K562 (cell line): ENCODE data around the gene ORC3. TPM values are rescaled to one million over a fixed set of nuclear protein-coding genes. Genes with fewer than 3 reads are reported as not detected.
A peak's percentile ranks its signal among the peaks of the same experiment; 100 is the strongest.
"Not testable (repeated sequence)": the region's sequence is repeated elsewhere in the genome, so short reads cannot be mapped to it uniquely, and the experiment has no call there.

Experiments used
- ATAC-seq: fragments of 200-7000 bp; cut with Tn5 transposase; 3 replicates; pipeline ENCODE4 v1.9.1; 2020; ENCODE audit warnings: moderate library complexity
- BruUV-seq: library from RNA; stranded (reverse); fragments of 400-500 nt; replicated peaks from 2 replicates; lab custom pipeline; 2021; lab: Mats Ljungman, UMichigan
- CTCF ChIA-PET: fragments of 300-600 bp; formaldehyde crosslinking; extraction: SDS; loops from one replicate; lab custom pipeline; 2021; ENCODE audit warnings: low intra/inter-chr PET ratio; lab: Yijun Ruan, JAX
- POLR2A ChIA-PET: fragments of 300-600, 350-650 bp; sonication (Branson Sonifier 250); formaldehyde crosslinking; extraction: SDS; loops from one replicate; lab custom pipeline; 2021; ENCODE audit warnings: antibody characterized with exemption, inconsistent platforms; lab: Yijun Ruan, JAX
- DNase-seq, 4 experiments: peaks; one replicate each; pipeline versions ENCODE4 v3.0.0 to v3.0.0-alpha.2; 2011 to 2018; ENCODE audit warnings: low spot score in 3 of 4, mixed read lengths in 3 of 4; ENCODE audit errors: extremely low read depth in 1 of 4
- FAIRE-seq: peaks from 2 replicates; lab custom pipeline; 2011; peaks lifted over from hg19 to GRCh38; lab: Jason Lieb, UNC
- H2AFZ ChIP-seq: 2 replicates; pipeline ENCODE4 v1.6.0; 2011; ENCODE audit warnings: low read depth, low read length, control low read depth, inconsistent platforms
- H3K27ac ChIP-seq: fragments of 200-600 bp; 3 replicates; pipeline ENCODE4 v1.8.0; 2011; ENCODE audit warnings: low read depth, mild to moderate bottlenecking, control low read depth, inconsistent platforms, low read length, moderate library complexity, mixed read lengths; ENCODE audit errors: extremely low read depth
- H3K27me3 ChIP-seq, 2 experiments: fragments of 300-600 bp in 1 of 2; 2 replicates in 1 of 2; 3 replicates in 1 of 2; pipeline versions ENCODE4 v1.6.0 to v1.8.0; 2011; ENCODE audit warnings: inconsistent platforms in 2 of 2, low read length in 2 of 2, mild to moderate bottlenecking in 1 of 2, mixed read lengths in 1 of 2, moderate library complexity in 1 of 2; ENCODE audit not compliant: control insufficient read depth in 2 of 2, insufficient read depth in 2 of 2
- H3K36me3 ChIP-seq: fragments of 300-600 bp; 3 replicates; pipeline ENCODE4 v1.8.0; 2011; ENCODE audit warnings: mild to moderate bottlenecking, low read length, inconsistent platforms; ENCODE audit not compliant: control insufficient read depth, insufficient read depth
- H3K4me1 ChIP-seq, 2 experiments: fragments of 200-600 bp in 1 of 2; replicated peaks in 1 of 2; 2 replicates in 1 of 2; 3 replicates in 1 of 2; pipeline versions ENCODE4 v1.5.1 to v1.8.0; 2011; ENCODE audit warnings: inconsistent platforms in 2 of 2, low read length in 2 of 2, mild to moderate bottlenecking in 1 of 2, mixed read lengths in 1 of 2, moderate library complexity in 1 of 2; ENCODE audit not compliant: control insufficient read depth in 2 of 2, insufficient read depth in 2 of 2
- H3K4me2 ChIP-seq: 2 replicates; pipeline ENCODE4 v1.6.1; 2011; ENCODE audit warnings: low read length, control low read depth, inconsistent platforms, mixed read lengths; ENCODE audit not compliant: insufficient read depth
- H3K4me3 ChIP-seq: fragments of 200-600 bp; sonication (generic), shearing (Covaris generic); 2 replicates; pipeline ENCODE4 v1.5.1; 2016; ENCODE audit warnings: control low read depth, inconsistent platforms
- H3K79me2 ChIP-seq: fragments of 200-600 bp; 3 replicates; pipeline ENCODE4 v1.8.0; 2011; ENCODE audit warnings: low read length, inconsistent platforms; ENCODE audit not compliant: control insufficient read depth, insufficient read depth
- H3K9ac ChIP-seq, 2 experiments: 2 replicates each; pipeline versions ENCODE4 v1.6.0 to v1.6.1; 2011; ENCODE audit warnings: low read depth in 2 of 2, low read length in 2 of 2, control low read depth in 1 of 2, inconsistent platforms in 1 of 2, mild to moderate bottlenecking in 1 of 2, mixed read lengths in 1 of 2; ENCODE audit not compliant: insufficient read depth in 1 of 2
- H3K9me1 ChIP-seq: one replicate; pipeline ENCODE4 v1.6.0; 2011; ENCODE audit warnings: inconsistent platforms, mild to moderate bottlenecking, low read length, moderate library complexity; ENCODE audit not compliant: control insufficient read depth, insufficient read depth
- H3K9me3 ChIP-seq: replicated peaks from 2 replicates; pipeline ENCODE4 v1.5.1; 2011; ENCODE audit warnings: low read depth, low read length, inconsistent platforms; ENCODE audit not compliant: control insufficient read depth, insufficient read depth
- H4K20me1 ChIP-seq: replicated peaks from 2 replicates; pipeline ENCODE4 v1.6.1; 2011; ENCODE audit warnings: low read length, inconsistent platforms, mixed read lengths; ENCODE audit not compliant: control insufficient read depth, insufficient read depth
- ETV5 ChIP-seq: sonication (generic); formaldehyde crosslinking; IDR thresholded peaks from 2 replicates; pipeline ENCODE4 v1.4.0; 2020; ENCODE audit warnings: low read depth, mild to moderate bottlenecking, missing genetic modification reagents
- FOXK1 ChIP-seq: sonication (generic); formaldehyde crosslinking; IDR thresholded peaks from 2 replicates; pipeline ENCODE4 v1.8.0; 2022; ENCODE audit warnings: missing genetic modification reagents, mild to moderate bottlenecking, borderline replicate concordance
- FUS ChIP-seq: fragments of 200-400 bp; formaldehyde crosslinking; optimal IDR thresholded peaks from 2 replicates; pipeline ENCODE3; 2017; ENCODE audit warnings: low read depth, low read length
- JUND ChIP-seq, 2 experiments: IDR thresholded peaks; 2 replicates in 1 of 2; 3 replicates in 1 of 2; pipeline ENCODE4 v1.6.1; 2011; ENCODE audit warnings: borderline replicate concordance in 2 of 2, low read depth in 2 of 2, low read length in 2 of 2, improper control_type of control experiment in 1 of 2, missing biosample characterization in 1 of 2, missing genetic modification characterization in 1 of 2, missing genetic modification reagents in 1 of 2
- LEF1 ChIP-seq: fragments of 450-650 bp; IDR thresholded peaks from 2 replicates; pipeline ENCODE4 v1.6.1; 2016; ENCODE audit warnings: mild to moderate bottlenecking
- NCOA6 ChIP-seq: fragments of 450-650 bp; IDR thresholded peaks from 2 replicates; pipeline ENCODE4 v1.6.1; 2017; ENCODE audit warnings: mild to moderate bottlenecking
- PHB ChIP-seq: fragments of 250-450 bp; sonication (Bioruptor Pico); IDR thresholded peaks from 2 replicates; pipeline ENCODE4 v1.5.0; 2021
- SMARCA4 ChIP-seq: fragments of 450-650 bp; IDR thresholded peaks from 2 replicates; pipeline ENCODE4 v1.6.1; 2016
- SMARCB1 ChIP-seq: IDR thresholded peaks from 2 replicates; pipeline ENCODE4 v1.6.1; 2011; ENCODE audit warnings: improper control_type of control experiment, low read depth; ENCODE audit not compliant: insufficient read length
- SPI1 ChIP-seq: IDR thresholded peaks from 2 replicates; pipeline ENCODE4 v1.6.1; 2011; ENCODE audit warnings: low read depth, low read length, control low read depth, borderline replicate concordance
- ZFX ChIP-seq: sonication (generic); formaldehyde crosslinking; IDR thresholded peaks from 2 replicates; pipeline ENCODE4 v1.8.0; 2022; ENCODE audit warnings: mild to moderate bottlenecking, missing genetic modification reagents, moderate library complexity
- ZNF431 ChIP-seq: sonication (generic); formaldehyde crosslinking; IDR thresholded peaks from 2 replicates; pipeline ENCODE4 v1.8.0; 2022; ENCODE audit warnings: mild to moderate bottlenecking, missing genetic modification reagents
- ZNF589 ChIP-seq: fragments of 200-800 bp; sonication (Bioruptor generic); IDR thresholded peaks from 2 replicates; pipeline ENCODE4 v1.6.1; 2016; ENCODE audit warnings: low read depth, missing genetic modification characterization, missing compliant biosample characterization
- ZZZ3 ChIP-seq: fragments of 450-650 bp; IDR thresholded peaks from 2 replicates; pipeline ENCODE4 v1.6.1; 2016; ENCODE audit warnings: antibody characterized with exemption, mild to moderate bottlenecking, moderate library complexity
- WGBS: fragments of 100-300 bp; shearing (Covaris generic); methylation state at CpG from one replicate; pipeline ENCODE4 v1.1.6; 2016; ENCODE audit warnings: low coverage, mixed read lengths; ENCODE audit not compliant: insufficient coverage; ENCODE audit errors: missing lambda C conversion rate; 5-methylcytosine and 5-hydroxymethylcytosine counted together
- in situ Hi-C: fragments of 300-500 bp; cut with MboI; formaldehyde crosslinking; loops from 4 replicates; pipeline ENCODE4 v1.15.0; 2018; ENCODE audit warnings: inconsistent platforms, mixed read lengths
- intact Hi-C: fragments of 100-400 bp; cut with micrococcal nuclease; formaldehyde crosslinking; loops from 2 replicates; pipeline ENCODE4 v1.14.2; 2022
- polyA plus RNA-seq, 8 experiments: library from polyadenylated mRNA; depleted of rRNA in 4 of 8; stranded (reverse) in 5 of 8; unstranded in 3 of 8; fragments of >200 nt; fragmentation: Nextera tagmentation in 2 of 8; fragmentation: Illumina TruSeq in 1 of 8; extraction: Ambion mirVana in 2 of 8; extraction: Trizol in 1 of 8; gene quantifications; 2 replicates each; pipeline versions ENCODE4 v1.2.1 to v1.2.3, GENCODE V29; 2011 to 2014; ENCODE audit warnings: inconsistent platforms in 1 of 8, missing spikeins in 1 of 8
- total RNA-seq, 7 experiments: library from RNA; depleted of rRNA in 6 of 7; stranded (reverse); fragments of >200 nt in 6 of 7; fragmentation: Illumina TruSeq in 2 of 7; extraction: Trizol in 2 of 7; gene quantifications; 2 replicates each; pipeline versions ENCODE4 v1.2.1 to v1.2.3, GENCODE V29; 2011 to 2021; ENCODE audit warnings: low replicate concordance in 1 of 7
- TF ChIP-seq, protein P1 (sequence below): fragments of 450-650 bp; formaldehyde crosslinking; IDR thresholded peaks from 2 replicates; pipeline ENCODE4 v1.4.0; 2022; ENCODE audit warnings: mild to moderate bottlenecking, moderate library complexity
- TF ChIP-seq, protein P2 (sequence below): fragments of 450-650 bp; formaldehyde crosslinking; IDR thresholded peaks from 2 replicates; pipeline ENCODE4 v1.4.0; 2020; ENCODE audit warnings: mild to moderate bottlenecking, moderate library complexity

ORC3 gene
- total and polyA plus RNA-seq, 9 of the 15 experiments (the other 6 are each of a cell fraction or from before 2014, with no cell fraction given), result 28.8 to 159 (median 74.8) TPM

DNA sequence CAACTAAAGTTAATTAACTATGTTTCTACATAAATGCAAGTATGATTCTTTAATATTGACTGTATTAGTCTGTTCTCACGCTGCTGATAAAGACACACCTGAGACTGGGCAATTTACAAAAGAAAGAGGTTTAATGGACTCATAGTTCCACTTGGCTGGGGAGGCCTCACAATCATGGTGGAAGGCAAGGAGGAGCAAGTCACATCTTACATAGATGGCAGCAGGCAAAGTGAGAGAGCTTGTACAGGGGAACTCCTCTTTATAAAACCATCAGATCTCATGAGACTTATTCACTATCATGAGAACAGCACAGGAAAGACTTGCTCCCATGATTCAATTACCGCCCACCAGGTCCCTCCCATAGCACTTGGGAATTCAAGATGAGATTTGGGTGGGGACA is 23.1 kb downstream of the ORC3 start:
- H3K79me2 ChIP-seq, intact Hi-C loops, BruUV-seq, H3K27ac ChIP-seq, H2AFZ ChIP-seq, FAIRE-seq, in situ Hi-C loops, H3K9ac ChIP-seq, H3K4me3 ChIP-seq, CTCF ChIA-PET, H3K4me1 ChIP-seq, DNase-seq, H4K20me1 ChIP-seq, H3K9me1 ChIP-seq, H3K9me3 ChIP-seq, ATAC-seq, H3K27me3 ChIP-seq, H3K4me2 ChIP-seq: not testable (repeated sequence)
- TF ChIP-seq ZNF431 (CRISPR knock-in tag), result peak; percentile 94
- POLR2A ChIA-PET, result interaction anchor here (1.3 kb wide), 1 partner anchor 10 kb away, joined by 3 read pairs; no protein-coding TSS in a partner anchor
- peaks cover 51% of the 10 kb centered on the region; the same call in 2 of the 3 replicates for H3K36me3 ChIP-seq
- 97% methylated on average over 2 of the region's 2 CpGs for WGBS

DNA sequence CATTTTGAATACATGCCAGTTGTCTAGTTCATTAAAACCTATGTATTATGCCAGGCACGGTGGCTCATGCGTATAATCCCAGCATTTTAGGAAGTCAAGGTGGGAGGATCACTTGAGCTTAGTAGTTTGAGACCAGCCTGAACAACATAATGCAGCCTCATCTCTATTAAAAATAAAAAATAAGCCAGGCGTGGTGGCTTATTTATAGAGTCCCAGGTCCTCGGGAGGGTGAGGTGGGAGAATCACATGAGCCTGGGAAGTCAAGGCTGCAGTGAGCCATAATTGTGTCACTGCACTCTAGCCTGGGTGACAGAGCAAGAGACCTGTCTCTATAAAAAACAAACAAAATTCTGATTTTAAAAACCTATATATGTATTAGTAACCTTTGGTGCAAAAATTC is 27.5 kb downstream of the ORC3 start:
- DNase-seq, result no peak
- FAIRE-seq, result no peak
- Histone ChIP-seq H4K20me1 (no peaks in the 10 kb centered on the region), H3K9me3 (no peaks in the 10 kb centered on the region), H3K4me2 (no peak overlapping the region), H3K9me1 (no peaks in the 10 kb centered on the region), H3K27me3 (no peaks in the 10 kb centered on the region), H3K9ac (no peak overlapping the region), H3K36me3 (peaks cover 41% of the 10 kb centered on the region; the same call in 2 of the 3 replicates), H3K4me1 (no peaks in the 10 kb centered on the region), H3K79me2 (no peaks in the 10 kb centered on the region), H3K4me3 (no peak overlapping the region), H2AFZ (no peak overlapping the region), H3K27ac (no peak overlapping the region)
- intact Hi-C loops, result no loop called here
- in situ Hi-C loops, result no loop called here
- WGBS, result 92% methylated on average over 4 of the region's 4 CpGs
- no peak for ATAC-seq
- BruUV-seq, result no TSS peak
- ChIA-PET CTCF (no interaction called here), POLR2A (no interaction called here)
- TF ChIP-seq ZZZ3 (no peak), ZNF589 (no peak), SMARCA4 (no peak), FOXK1 (CRISPR knock-in tag) (no peak), SMARCB1 (no peak), ZFX (no peak), ETV5 (CRISPR knock-in tag) (no peak), JUND (IDR thresholded peaks at IDR 0.05; ENCODE audit: borderline replicate concordance, low read depth, low read length) (no peak), JUND (tag; IDR thresholded peaks at IDR 0.05; ENCODE audit: borderline replicate concordance, low read depth, low read length) (no peak), SPI1 (no peak), NCOA6 (no peak), LEF1 (no peak), PHB (CRISPR knock-in tag) (no peak), FUS (no peak)
- TF ChIP-seq, protein P1, sequence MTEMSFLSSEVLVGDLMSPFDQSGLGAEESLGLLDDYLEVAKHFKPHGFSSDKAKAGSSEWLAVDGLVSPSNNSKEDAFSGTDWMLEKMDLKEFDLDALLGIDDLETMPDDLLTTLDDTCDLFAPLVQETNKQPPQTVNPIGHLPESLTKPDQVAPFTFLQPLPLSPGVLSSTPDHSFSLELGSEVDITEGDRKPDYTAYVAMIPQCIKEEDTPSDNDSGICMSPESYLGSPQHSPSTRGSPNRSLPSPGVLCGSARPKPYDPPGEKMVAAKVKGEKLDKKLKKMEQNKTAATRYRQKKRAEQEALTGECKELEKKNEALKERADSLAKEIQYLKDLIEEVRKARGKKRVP (CRISPR knock-in tag), result no peak
- TF ChIP-seq, protein P2, sequence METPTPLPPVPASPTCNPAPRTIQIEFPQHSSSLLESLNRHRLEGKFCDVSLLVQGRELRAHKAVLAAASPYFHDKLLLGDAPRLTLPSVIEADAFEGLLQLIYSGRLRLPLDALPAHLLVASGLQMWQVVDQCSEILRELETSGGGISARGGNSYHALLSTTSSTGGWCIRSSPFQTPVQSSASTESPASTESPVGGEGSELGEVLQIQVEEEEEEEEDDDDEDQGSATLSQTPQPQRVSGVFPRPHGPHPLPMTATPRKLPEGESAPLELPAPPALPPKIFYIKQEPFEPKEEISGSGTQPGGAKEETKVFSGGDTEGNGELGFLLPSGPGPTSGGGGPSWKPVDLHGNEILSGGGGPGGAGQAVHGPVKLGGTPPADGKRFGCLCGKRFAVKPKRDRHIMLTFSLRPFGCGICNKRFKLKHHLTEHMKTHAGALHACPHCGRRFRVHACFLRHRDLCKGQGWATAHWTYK (CRISPR knock-in tag), result no peak
